Measurements from ENCODE around the gene CHST12.
"Not testable (repeated sequence)": the region's sequence is repeated elsewhere in the genome, so short reads cannot be mapped to it uniquely, and the experiment has no call there.

The CHST12 gene

DNA sequence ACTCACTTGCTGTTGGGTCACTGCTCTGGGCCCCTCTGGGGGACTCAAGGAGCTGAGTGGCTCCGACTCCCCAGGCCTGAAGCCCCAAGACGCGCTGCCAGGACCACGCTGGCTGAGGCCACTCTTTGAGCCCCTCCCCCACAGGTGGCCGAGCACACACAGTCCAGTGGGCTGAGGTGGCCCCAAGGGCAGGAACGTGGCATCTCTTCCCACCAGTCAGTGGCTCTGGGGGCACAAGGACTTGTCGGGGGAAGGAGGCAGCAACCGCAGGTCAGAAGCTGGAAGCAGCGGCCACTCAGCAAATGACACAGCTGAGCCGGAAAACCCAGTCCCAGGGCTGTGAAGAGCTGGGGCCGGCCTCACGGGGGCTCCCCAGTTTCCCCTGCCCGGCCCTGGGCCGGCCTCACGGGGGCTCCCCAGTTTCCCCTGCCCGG lies 48.7 kb downstream of the CHST12 start:
- TF ChIP-seq, protein P1, sequence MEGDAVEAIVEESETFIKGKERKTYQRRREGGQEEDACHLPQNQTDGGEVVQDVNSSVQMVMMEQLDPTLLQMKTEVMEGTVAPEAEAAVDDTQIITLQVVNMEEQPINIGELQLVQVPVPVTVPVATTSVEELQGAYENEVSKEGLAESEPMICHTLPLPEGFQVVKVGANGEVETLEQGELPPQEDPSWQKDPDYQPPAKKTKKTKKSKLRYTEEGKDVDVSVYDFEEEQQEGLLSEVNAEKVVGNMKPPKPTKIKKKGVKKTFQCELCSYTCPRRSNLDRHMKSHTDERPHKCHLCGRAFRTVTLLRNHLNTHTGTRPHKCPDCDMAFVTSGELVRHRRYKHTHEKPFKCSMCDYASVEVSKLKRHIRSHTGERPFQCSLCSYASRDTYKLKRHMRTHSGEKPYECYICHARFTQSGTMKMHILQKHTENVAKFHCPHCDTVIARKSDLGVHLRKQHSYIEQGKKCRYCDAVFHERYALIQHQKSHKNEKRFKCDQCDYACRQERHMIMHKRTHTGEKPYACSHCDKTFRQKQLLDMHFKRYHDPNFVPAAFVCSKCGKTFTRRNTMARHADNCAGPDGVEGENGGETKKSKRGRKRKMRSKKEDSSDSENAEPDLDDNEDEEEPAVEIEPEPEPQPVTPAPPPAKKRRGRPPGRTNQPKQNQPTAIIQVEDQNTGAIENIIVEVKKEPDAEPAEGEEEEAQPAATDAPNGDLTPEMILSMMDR (IDR thresholded peaks at IDR 0.05; ENCODE audit: control insufficient read depth, extremely low read depth, insufficient read depth), result no peak
- H3K4me3 ChIP-seq (ENCODE audit: low read depth, low read length), result no peak overlapping the region
- DNase-seq (ENCODE audit: low read depth), result no peak

DNA sequence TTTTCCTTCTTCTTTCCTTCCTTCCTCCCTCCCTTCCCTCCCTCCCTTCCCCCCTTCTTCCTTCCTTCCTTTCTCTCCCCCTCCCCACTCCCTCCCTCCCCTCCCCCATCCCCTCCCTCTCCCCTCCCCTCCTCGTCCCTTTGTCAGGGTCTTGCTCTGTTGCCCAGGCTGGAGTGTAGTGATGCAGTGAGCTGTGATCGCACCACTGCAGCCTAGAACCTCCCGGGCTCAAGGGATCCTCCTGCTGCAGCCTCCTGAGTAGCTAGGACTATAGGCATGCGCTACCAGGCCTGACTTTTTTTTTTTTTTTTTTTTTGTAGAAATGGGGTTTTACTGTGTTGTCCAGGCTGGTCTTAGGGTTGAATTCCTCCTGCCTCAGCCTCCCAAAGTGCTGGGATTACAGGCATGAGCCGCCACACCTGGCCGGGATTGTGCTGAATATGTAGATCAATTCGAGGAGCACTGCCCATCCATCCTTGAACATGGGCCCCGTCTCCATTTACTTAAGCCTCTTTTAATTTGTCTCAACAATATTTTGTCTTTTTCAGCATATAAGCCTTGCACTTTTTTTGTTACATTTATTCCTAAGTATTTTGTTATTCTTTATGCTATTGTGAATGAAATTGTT lies 49.3 kb downstream of the CHST12 start:
- no peak for DNase-seq (ENCODE audit: low read depth)
- no peak overlapping the region for H3K4me3 ChIP-seq (ENCODE audit: low read depth, low read length)
- TF ChIP-seq, protein P1 (IDR thresholded peaks at IDR 0.05; ENCODE audit: control insufficient read depth, extremely low read depth, insufficient read depth), result no peak

DNA sequence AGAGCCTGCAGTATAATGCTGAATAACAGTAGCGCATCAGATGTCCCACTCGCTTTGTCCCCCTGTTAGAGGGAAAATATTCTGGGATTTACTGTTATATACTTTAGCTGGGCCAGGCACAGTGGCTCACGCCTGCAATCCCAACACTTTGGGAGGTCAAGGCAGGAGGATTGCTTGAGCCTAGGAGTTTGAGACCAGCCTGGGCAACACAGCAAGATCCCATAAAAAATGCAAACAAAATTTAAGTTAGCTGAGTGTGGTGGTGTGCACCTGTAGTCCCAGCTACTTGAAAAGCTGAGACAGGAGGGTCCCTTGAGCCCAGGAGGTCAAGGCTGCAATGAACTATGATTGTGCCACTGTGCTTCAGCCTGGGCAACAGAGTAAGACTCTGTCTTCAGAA lies 50.4 kb downstream of the CHST12 start:
- H3K4me3 ChIP-seq (ENCODE audit: low read depth, low read length); DNase-seq (ENCODE audit: low read depth): not testable (repeated sequence)

DNA sequence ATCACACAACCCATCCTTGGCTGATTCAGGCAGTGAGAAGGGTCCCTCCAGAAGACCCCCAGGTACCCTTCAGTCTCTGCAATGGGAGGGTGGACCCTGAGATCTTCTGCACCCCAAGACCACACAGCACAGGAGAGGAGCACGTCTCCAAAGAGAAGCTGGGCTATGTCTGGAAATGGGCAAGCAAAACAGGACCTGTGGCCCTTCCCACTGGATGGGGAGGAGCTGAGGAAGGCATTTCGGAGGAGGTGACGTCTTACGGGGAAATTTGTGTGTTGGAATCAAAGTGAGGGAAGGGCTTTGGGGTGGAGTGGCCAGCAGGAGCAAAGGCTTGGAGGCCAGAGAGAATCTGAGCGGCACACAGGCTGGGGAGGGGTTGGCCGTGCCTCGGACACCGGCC lies 56.3 kb downstream of the CHST12 start:
- H3K4me3 ChIP-seq (ENCODE audit: low read depth, low read length), result no peak overlapping the region
- DNase-seq (ENCODE audit: low read depth), result no peak
- TF ChIP-seq, protein P1 (IDR thresholded peaks at IDR 0.05; ENCODE audit: control insufficient read depth, extremely low read depth, insufficient read depth), result no peak

DNA sequence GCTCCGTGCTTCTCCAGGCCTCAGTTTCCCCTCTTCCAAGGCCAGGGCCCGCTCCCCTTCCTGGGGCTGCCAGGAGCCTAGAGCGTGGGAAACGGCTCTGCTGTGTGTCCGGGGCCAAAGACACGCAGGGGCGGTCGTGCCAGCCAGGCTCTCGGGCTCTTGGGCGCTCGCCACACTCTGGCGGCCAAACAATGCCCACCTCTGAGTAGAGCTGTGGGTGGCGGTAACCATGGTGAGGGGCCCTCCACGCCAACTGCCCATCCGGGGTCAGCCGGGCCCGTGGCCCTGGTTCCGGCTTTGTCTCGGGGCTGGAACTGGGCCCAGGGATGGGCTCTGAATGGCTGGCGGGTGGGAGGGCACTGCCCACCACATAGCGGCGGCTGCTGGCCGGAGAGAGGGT lies 56.8 kb downstream of the CHST12 start:
- TF ChIP-seq, protein P1 (IDR thresholded peaks at IDR 0.05; ENCODE audit: control insufficient read depth, extremely low read depth, insufficient read depth), result no peak
- H3K4me3 ChIP-seq (ENCODE audit: low read depth, low read length), result no peak overlapping the region
- no peak for DNase-seq (ENCODE audit: low read depth)

DNA sequence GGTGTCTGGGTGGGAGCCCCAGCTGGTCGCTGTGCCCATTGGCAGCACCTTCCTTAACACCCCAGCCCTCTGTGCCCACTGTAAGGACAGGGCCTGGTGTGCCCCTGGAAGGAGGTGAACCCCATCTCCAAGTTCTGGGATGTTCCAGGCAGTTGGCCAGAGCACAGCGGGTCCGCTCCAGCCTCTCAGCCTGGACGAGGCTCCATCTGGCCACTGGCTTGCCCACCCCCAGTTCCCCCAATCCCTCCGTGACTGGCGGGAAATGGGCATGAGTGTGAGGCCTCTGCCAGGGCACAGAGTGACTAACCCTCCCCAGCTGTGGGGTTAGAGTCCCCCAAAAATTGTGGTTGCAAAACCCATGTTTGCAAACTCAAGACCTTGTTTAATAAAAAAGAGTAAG lies 57.2 kb downstream of the CHST12 start:
- TF ChIP-seq, protein P1 (IDR thresholded peaks at IDR 0.05; ENCODE audit: control insufficient read depth, extremely low read depth, insufficient read depth), result no peak
- DNase-seq (ENCODE audit: low read depth), result no peak
- no peak overlapping the region for H3K4me3 ChIP-seq (ENCODE audit: low read depth, low read length)

DNA sequence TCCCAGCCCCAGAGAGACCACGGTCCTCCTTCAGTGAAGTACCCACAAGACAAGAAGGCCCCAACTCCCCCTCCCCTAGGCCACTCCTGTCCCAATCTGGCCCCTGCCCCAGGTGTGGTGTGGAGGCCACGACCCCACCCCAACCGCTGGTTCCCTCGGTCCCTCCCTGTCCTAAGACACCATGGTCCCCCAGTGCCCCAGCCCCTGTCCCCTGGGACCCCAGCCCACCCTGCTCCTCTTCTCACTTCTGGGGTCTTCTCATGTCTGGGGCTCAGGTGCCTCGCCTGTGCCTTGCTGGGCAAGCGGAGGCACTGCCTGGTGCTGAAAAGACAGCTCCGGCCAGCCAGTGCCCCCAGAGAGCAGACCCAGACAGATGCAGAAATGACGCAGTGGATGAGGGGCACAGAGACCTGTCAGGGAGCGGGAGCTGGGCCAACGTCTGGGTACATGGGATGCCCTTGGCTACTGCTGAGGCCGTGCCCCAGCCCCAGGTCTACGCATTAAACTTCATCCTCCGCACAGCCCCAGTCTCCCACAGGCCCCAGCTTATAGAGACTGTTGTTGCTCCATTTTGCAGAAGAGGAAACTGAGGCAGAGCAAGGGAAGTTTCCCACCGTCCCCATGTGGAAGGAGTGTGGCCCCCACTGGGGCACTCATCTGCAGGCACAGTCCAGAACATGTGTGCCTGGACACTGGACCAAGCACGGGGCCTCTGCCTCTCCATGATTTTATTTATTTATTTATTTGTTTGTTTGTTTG lies 58.0 kb downstream of the CHST12 start:
- DNase-seq (ENCODE audit: low read depth), result no peak
- TF ChIP-seq, protein P1 (IDR thresholded peaks at IDR 0.05; ENCODE audit: control insufficient read depth, extremely low read depth, insufficient read depth), result no peak
- no peak overlapping the region for H3K4me3 ChIP-seq (ENCODE audit: low read depth, low read length)

Measured in LNCaP clone FGC (cell line).